ENCODE results near the gene PRSS57. TPM values are rescaled to one million over a fixed set of nuclear protein-coding genes. Genes with fewer than 3 reads are reported as not detected.

PRSS57 gene
- total RNA-seq, 1 experiment from 2014 or later = not detected

- Histone ChIP-seq H3K27me3 (ENCODE audit: low read length) (no peaks in the 10 kb centered on the region), H3K79me2 (ENCODE audit: low read length) (no peaks in the 10 kb centered on the region), H4K20me1 (ENCODE audit: low read length) (no peaks in the 10 kb centered on the region), H3K4me1 (ENCODE audit: insufficient read depth, low read length) (no peaks in the 10 kb centered on the region), H2AFZ (ENCODE audit: low read length) (no peak overlapping the region), H3K27ac (ENCODE audit: low read length) (no peak overlapping the region), H3K36me3 (ENCODE audit: low read depth, low read length) (no peaks in the 10 kb centered on the region), H3K9me2 (replicated peaks; ENCODE audit: low read length) (no peaks in the 10 kb centered on the region), H3F3A (ENCODE audit: low read length, unreplicated experiment) (no peaks in the 10 kb centered on the region), H3K9me3 (ENCODE audit: low read length) (no peaks in the 10 kb centered on the region), H3K9ac (ENCODE audit: low read length) (no peak overlapping the region), H3K4me3 (ENCODE audit: low read length) (no peak overlapping the region), H3K4me2 (ENCODE audit: low read length) (no peak overlapping the region)
- CTCF ChIA-PET = no interaction called here
- intact Hi-C loops (cut with micrococcal nuclease) = no loop called here
- DNase-seq = no peak
- TF ChIP-seq EZH2 (IDR thresholded peaks at IDR 0.05; ENCODE audit: low read length, unreplicated experiment) = no peak
- TF ChIP-seq CTCF (conservative IDR thresholded peaks at IDR 0.05; ENCODE audit: low read depth, low read length) = no peak
- TF ChIP-seq EZH2phosphoT487 (IDR thresholded peaks at IDR 0.05; ENCODE audit: borderline replicate concordance, low read length) = no peak
- BruUV-seq (replicated peaks) = no TSS peak
- no peak for ATAC-seq
- POLR2A ChIA-PET (ENCODE audit: unreplicated experiment) = no interaction called here
Measured at GRCh38 chr19:687569-688166, 7.6 kb downstream of the PRSS57 start.

- no peak for ATAC-seq
- TF ChIP-seq EZH2 (IDR thresholded peaks at IDR 0.05; ENCODE audit: low read length, unreplicated experiment) (no peak), CTCF (conservative IDR thresholded peaks at IDR 0.05; ENCODE audit: low read depth, low read length) (no peak), EZH2phosphoT487 (IDR thresholded peaks at IDR 0.05; ENCODE audit: borderline replicate concordance, low read length) (no peak)
- no peaks in the 10 kb centered on the region for H3K9me2 ChIP-seq (replicated peaks; ENCODE audit: low read length)
- no peak for DNase-seq
- no peaks in the 10 kb centered on the region for H3K27me3 ChIP-seq (ENCODE audit: low read length)
- no peaks in the 10 kb centered on the region for H3K79me2 ChIP-seq (ENCODE audit: low read length)
- intact Hi-C loops (cut with micrococcal nuclease) = no loop called here
- H3K4me1 ChIP-seq (ENCODE audit: insufficient read depth, low read length) = no peaks in the 10 kb centered on the region
- no peaks in the 10 kb centered on the region for H4K20me1 ChIP-seq (ENCODE audit: low read length)
- H3K9ac ChIP-seq (ENCODE audit: low read length) = no peak overlapping the region
- H2AFZ ChIP-seq (ENCODE audit: low read length) = no peak overlapping the region
- H3K4me2 ChIP-seq (ENCODE audit: low read length) = no peak overlapping the region
- H3K9me3 ChIP-seq (ENCODE audit: low read length) = no peaks in the 10 kb centered on the region
- CTCF ChIA-PET = no interaction called here
- POLR2A ChIA-PET (ENCODE audit: unreplicated experiment) = no interaction called here
- no peaks in the 10 kb centered on the region for H3F3A ChIP-seq (ENCODE audit: low read length, unreplicated experiment)
- BruUV-seq (replicated peaks) = no TSS peak
- H3K4me3 ChIP-seq (ENCODE audit: low read length) = no peak overlapping the region
- H3K27ac ChIP-seq (ENCODE audit: low read length) = no peak overlapping the region
- H3K36me3 ChIP-seq (ENCODE audit: low read depth, low read length) = no peaks in the 10 kb centered on the region
Measured at GRCh38 chr19:686589-687297, 8.5 kb downstream of the PRSS57 start.

DNA sequence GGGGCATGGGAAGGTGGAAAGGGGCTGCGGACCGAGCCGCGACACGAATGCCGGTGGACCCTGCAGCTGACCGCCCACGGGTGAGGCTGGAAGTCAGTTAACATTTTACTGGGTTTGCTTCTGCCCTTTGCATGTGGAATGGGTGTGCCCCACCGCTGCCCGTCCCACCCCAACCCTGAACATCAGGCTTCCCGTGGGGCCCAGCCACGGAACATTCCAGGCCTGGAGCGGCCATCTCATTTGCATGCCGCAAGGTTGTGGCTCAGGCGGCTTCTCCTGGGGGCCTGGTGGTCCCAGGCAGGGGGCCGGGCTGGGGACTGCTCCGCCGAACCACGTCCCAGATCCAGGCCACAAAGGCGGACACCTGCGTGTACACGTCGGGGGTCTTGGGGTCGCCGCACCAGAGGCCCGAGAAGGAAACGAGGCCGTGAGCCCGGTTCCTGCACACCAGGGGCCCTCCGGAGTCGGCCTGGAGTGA lies 9.8 kb downstream of the PRSS57 start:
- Histone ChIP-seq H3K36me3 (ENCODE audit: low read depth, low read length) (no peaks in the 10 kb centered on the region), H4K20me1 (ENCODE audit: low read length) (no peaks in the 10 kb centered on the region), H3K79me2 (ENCODE audit: low read length) (no peaks in the 10 kb centered on the region), H3F3A (ENCODE audit: low read length, unreplicated experiment) (no peaks in the 10 kb centered on the region), H3K4me3 (ENCODE audit: low read length) (no peak overlapping the region), H3K9ac (ENCODE audit: low read length) (no peak overlapping the region), H3K9me2 (replicated peaks; ENCODE audit: low read length) (no peaks in the 10 kb centered on the region), H3K27me3 (ENCODE audit: low read length) (no peaks in the 10 kb centered on the region), H3K4me2 (ENCODE audit: low read length) (no peak overlapping the region), H2AFZ (ENCODE audit: low read length) (no peak overlapping the region), H3K9me3 (ENCODE audit: low read length) (no peaks in the 10 kb centered on the region), H3K4me1 (ENCODE audit: insufficient read depth, low read length) (no peaks in the 10 kb centered on the region), H3K27ac (ENCODE audit: low read length) (no peak overlapping the region)
- ChIA-PET CTCF (no interaction called here), POLR2A (ENCODE audit: unreplicated experiment) (no interaction called here)
- DNase-seq (no peak), ATAC-seq (no peak)
- intact Hi-C loops (cut with micrococcal nuclease) = no loop called here
- TF ChIP-seq EZH2 (IDR thresholded peaks at IDR 0.05; ENCODE audit: low read length, unreplicated experiment) (no peak), CTCF (conservative IDR thresholded peaks at IDR 0.05; ENCODE audit: low read depth, low read length) (no peak), EZH2phosphoT487 (IDR thresholded peaks at IDR 0.05; ENCODE audit: borderline replicate concordance, low read length) (no peak)
- no TSS peak for BruUV-seq (replicated peaks)

Data from PC-3 (cell line).